ENCODE measurements around the gene CAB39L. TPM values are rescaled to one million over a fixed set of nuclear protein-coding genes. Genes with fewer than 3 reads are reported as not detected.

Gene CAB39L
- total RNA-seq, 2 experiments from 2014 or later = 5.5 TPM

DNA sequence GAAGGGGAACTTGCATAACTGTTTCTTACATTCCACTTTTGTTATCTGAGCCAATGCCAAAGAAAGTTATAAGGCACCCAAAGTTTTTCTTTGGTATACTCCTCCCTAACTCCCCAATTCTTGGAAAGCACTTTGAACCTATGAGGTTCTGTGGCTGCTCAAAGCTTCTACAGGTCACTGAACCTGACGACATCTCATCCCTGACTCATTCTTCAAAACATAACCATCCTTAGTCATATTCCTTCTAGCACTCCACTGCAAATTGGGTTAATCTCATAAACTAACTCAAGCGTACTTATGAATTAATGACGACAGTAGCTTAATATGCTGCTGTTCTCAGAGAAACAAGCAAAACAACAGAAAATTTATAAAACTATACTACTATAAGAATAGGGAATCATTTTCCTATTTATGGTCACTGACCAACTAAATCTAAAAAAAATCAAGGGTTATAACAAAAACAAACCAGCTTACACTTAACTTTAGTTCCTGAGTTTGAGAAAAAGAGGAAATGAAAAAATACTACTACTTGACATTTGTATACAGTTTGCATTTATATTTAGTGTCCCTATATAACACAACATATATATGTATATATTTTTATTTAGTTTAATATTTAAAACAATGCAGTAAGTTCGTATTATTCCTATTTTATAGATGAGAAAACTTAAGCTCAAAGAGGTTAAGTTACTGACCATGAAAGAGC, 69.1 kb downstream of the CAB39L start:
- POLR2A ChIA-PET = no interaction called here

DNA sequence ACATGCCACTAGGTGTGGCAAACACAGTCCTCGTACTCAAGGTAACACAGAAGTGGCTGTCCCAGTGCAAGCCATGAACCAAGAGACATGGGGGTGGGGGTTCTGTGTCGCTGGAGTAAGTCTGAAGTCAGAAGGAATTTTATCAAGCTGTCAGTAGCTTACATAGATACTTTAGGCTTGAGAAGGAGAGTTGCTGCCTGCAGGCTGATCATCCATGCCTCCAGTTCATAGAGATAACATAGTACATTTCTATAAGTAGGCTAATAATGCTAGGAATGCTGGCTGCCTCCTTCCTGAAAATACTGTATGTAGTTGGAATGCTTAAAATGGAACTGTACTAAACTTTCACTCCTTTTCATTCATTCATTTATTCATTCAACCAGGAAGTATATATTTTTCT, 70.1 kb downstream of the CAB39L start:
- POLR2A ChIA-PET = no interaction called here
- H3K27ac Mint-ChIP-seq = no peak overlapping the region
- no peak overlapping the region for H3K4me3 Mint-ChIP-seq
- no peaks in the 10 kb centered on the region for H3K9me3 Mint-ChIP-seq
- CTCF ChIA-PET = no interaction called here
- no peaks in the 10 kb centered on the region for H3K36me3 Mint-ChIP-seq (ENCODE audit: low read depth)
- no peaks in the 10 kb centered on the region for H3K27me3 Mint-ChIP-seq
- DNase-seq = no peak
- H3K4me1 Mint-ChIP-seq = peaks cover 2% of the 10 kb centered on the region

More for the DNA sequence above, 69.1 kb downstream of the CAB39L start:
- Mint-ChIP-seq H3K9me3 (no peaks in the 10 kb centered on the region), H3K27ac (no peak overlapping the region), H3K4me3 (no peak overlapping the region), H3K36me3 (ENCODE audit: low read depth) (no peaks in the 10 kb centered on the region), H3K27me3 (no peaks in the 10 kb centered on the region), H3K4me1 (peaks cover 2% of the 10 kb centered on the region)
- CTCF ChIA-PET = interaction anchor here (2.0 kb wide), 1 partner anchor 10 kb away, joined by 4 read pairs; no protein-coding TSS in a partner anchor
- DNase-seq = no peak

- Mint-ChIP-seq H3K27ac (no peak overlapping the region), H3K27me3 (no peaks in the 10 kb centered on the region), H3K36me3 (ENCODE audit: low read depth) (no peaks in the 10 kb centered on the region), H3K4me1 (peaks cover 2% of the 10 kb centered on the region), H3K9me3 (no peaks in the 10 kb centered on the region), H3K4me3 (no peak overlapping the region)
- POLR2A ChIA-PET = no interaction called here
- no peak for DNase-seq
- CTCF ChIA-PET = no interaction called here
Observed at GRCh38 chr13:49371943-49372613, 71.8 kb downstream of the CAB39L start.

- ChIA-PET CTCF (no interaction called here), POLR2A (no interaction called here)
- DNase-seq = no peak
- Mint-ChIP-seq H3K27ac (no peak overlapping the region), H3K27me3 (no peaks in the 10 kb centered on the region), H3K4me3 (no peak overlapping the region), H3K9me3 (no peaks in the 10 kb centered on the region), H3K4me1 (peaks cover 2% of the 10 kb centered on the region), H3K36me3 (ENCODE audit: low read depth) (no peaks in the 10 kb centered on the region)
Observed at GRCh38 chr13:49370371-49370770, 73.5 kb downstream of the CAB39L start.

GRCh38 chr13:49369866-49370265, 74.0 kb downstream of the CAB39L start:
- H3K27me3 Mint-ChIP-seq = no peaks in the 10 kb centered on the region
- DNase-seq = no peak
- CTCF ChIA-PET = interaction anchor here (0.7 kb wide), 1 partner anchor 89 kb away, joined by 3 read pairs; no protein-coding TSS in a partner anchor

DNA sequence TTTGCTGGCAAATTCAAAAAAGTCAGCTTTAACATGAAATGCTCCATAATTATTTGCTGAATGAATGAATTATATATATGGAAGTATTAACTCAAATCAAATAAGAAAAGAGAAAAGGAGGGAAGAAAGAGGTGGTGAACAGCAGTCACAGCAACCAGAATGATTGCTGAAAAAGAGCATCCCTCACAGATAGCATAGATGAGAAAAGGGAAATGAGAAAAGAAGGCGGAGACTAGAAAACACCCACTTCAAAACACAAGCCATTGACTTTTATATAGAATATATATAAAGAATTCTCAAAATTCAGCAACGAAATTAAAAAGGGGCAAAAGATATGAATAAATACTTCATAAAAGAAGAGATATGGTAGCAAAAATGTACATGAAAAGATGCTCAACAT, 75.2 kb downstream of the CAB39L start:
- no peak overlapping the region for H3K4me3 Mint-ChIP-seq
- ChIA-PET CTCF (interaction anchor here (1.0 kb wide), 1 partner anchor 29 kb away, joined by 4 read pairs; no protein-coding TSS in a partner anchor), POLR2A (no interaction called here)
- H3K36me3 Mint-ChIP-seq (ENCODE audit: low read depth) = no peaks in the 10 kb centered on the region
- no peaks in the 10 kb centered on the region for H3K4me1 Mint-ChIP-seq
- H3K27me3 Mint-ChIP-seq = no peaks in the 10 kb centered on the region
- peaks cover 5% of the 10 kb centered on the region for H3K9me3 Mint-ChIP-seq
- H3K27ac Mint-ChIP-seq = no peak overlapping the region
- DNase-seq = no peak

More at GRCh38 chr13:49369866-49370265, 74.0 kb downstream of the CAB39L start:
- Mint-ChIP-seq H3K27ac (no peak overlapping the region), H3K36me3 (ENCODE audit: low read depth) (no peaks in the 10 kb centered on the region), H3K9me3 (no peaks in the 10 kb centered on the region), H3K4me3 (no peak overlapping the region), H3K4me1 (peaks cover 2% of the 10 kb centered on the region)
- POLR2A ChIA-PET = no interaction called here

DNA sequence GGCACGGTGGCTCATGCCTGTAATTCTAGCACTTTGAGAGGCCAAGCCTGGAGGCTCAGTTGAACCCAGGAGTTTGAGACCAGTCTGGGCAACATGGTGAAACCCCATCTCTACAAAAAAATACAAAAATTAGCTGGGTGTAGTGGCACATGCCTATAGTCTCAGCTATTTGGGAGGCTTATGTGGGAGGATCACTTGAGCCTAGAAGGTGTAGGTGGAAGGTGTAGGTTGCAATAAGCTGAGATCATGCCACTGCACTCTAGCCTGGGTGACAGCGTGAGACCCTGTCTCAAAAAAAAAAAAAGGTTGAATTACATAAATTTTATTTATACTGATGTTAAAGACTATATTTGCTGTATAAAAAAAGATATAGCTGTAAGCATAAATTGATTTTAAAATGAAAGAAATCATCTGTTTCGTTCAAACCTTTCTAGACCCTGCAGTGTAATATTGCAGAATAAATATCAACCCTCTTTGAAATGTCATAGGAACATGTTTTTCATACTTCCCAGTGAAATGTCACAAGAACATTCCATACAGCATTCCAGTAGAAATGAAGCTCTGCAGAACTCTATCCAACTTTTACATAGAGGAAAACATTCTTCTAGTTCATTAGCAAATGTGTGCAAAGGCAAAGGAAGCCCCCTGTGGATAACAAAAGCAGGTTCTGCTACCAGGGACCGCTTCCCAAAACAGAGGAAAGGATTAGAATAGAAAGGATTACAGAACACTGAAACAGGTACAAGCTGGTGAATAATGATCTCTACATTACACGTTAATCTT, 76.0 kb downstream of the CAB39L start:
- Mint-ChIP-seq H3K9me3 (peaks cover 5% of the 10 kb centered on the region), H3K27ac (no peak overlapping the region), H3K4me3 (no peak overlapping the region), H3K36me3 (ENCODE audit: low read depth) (no peaks in the 10 kb centered on the region), H3K4me1 (no peaks in the 10 kb centered on the region), H3K27me3 (no peaks in the 10 kb centered on the region)
- CTCF ChIA-PET = interaction anchor here (0.7 to 1.0 kb wide), 2 partner anchors 29 to 47 kb away, joined by 4 read pairs; no protein-coding TSS in a partner anchor
- POLR2A ChIA-PET = interaction anchor here (0.8 kb wide), 1 partner anchor 76 kb away, joined by 3 read pairs; the partner anchor contains the start of genes CAB39L and SETDB2
- no peak for DNase-seq

DNA sequence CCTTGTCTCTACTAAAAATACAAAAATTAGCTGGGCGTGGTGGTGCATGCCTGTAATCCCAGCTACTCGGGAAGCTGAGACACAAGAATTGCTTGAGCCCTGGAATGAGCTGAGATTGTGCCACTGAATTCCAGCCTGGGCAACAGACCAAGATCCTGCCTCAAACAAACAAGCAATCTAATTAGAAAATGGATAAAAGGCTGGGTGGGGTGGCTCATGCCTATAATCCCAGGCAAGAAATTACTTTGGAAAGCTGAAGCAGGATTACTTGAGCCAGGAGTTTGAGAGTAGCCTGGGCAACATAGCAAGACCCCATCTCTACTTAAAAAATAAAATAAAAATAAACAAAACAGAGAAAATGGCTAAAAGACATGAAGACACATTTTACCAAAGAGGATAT, 77.0 kb downstream of the CAB39L start:
- H3K36me3 Mint-ChIP-seq (ENCODE audit: low read depth) = no peaks in the 10 kb centered on the region
- ChIA-PET POLR2A (no interaction called here), CTCF (no interaction called here)

DNA sequence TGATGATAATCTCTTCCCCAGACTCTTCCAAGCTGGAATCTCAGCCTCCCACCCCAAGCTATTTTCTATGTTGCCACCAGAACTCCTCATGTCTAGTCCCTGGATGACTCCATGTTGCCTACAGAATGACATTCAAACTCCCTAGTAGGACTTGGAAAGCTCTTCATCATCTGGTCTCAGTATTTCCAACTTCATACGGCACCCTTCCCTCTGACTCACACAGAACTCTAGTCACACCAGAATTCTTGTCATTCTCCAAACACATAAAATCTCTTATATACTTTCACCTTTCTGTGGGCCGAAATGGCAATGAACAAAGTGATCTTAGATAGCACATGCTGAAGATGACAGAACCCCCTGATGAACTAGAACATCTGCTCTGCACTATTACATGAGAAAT, 86.2 kb downstream of the CAB39L start:
- Mint-ChIP-seq H3K9me3 (peaks cover 2% of the 10 kb centered on the region), H3K27me3 (no peaks in the 10 kb centered on the region), H3K4me1 (no peaks in the 10 kb centered on the region), H3K36me3 (ENCODE audit: low read depth) (no peaks in the 10 kb centered on the region), H3K4me3 (no peak overlapping the region), H3K27ac (no peak overlapping the region)
- DNase-seq = no peak
- CTCF ChIA-PET = interaction anchor here (1.1 kb wide), 1 partner anchor 19 kb away, joined by 3 read pairs; no protein-coding TSS in a partner anchor
- POLR2A ChIA-PET = no interaction called here

More for the DNA sequence above, 77.0 kb downstream of the CAB39L start:
- peaks cover 5% of the 10 kb centered on the region for H3K9me3 Mint-ChIP-seq
- H3K27me3 Mint-ChIP-seq = no peaks in the 10 kb centered on the region
- H3K4me1 Mint-ChIP-seq = no peaks in the 10 kb centered on the region
- no peak for DNase-seq
- H3K27ac Mint-ChIP-seq = no peak overlapping the region
- H3K4me3 Mint-ChIP-seq = no peak overlapping the region

DNA sequence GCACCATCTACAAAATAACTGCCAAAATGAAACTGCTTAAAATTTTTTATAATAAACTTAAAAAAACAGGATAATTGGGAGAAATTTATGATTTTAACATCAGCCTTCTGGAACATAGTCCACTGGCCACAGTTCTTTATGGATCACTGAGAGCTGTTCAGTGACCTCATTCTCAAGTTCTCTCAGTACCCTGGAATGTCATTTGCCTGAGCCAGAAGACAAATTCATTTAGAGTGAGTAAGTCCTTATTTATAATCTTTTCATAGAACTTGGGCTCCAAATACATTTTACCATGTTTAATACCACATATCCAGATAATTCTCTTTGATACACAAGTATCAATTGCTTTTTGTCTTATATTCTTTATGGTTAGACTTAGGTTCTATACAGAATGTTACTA, 87.6 kb downstream of the CAB39L start:
- H3K4me3 Mint-ChIP-seq = no peak overlapping the region
- ChIA-PET CTCF (no interaction called here), POLR2A (no interaction called here)
- H3K4me1 Mint-ChIP-seq = peaks cover 5% of the 10 kb centered on the region
- H3K9me3 Mint-ChIP-seq = no peaks in the 10 kb centered on the region
- no peak overlapping the region for H3K27ac Mint-ChIP-seq
- DNase-seq = no peak
- no peaks in the 10 kb centered on the region for H3K36me3 Mint-ChIP-seq (ENCODE audit: low read depth)
- H3K27me3 Mint-ChIP-seq = no peaks in the 10 kb centered on the region

GRCh38 chr13:49354719-49355118, 89.1 kb downstream of the CAB39L start:
- Mint-ChIP-seq H3K27ac (no peak overlapping the region), H3K9me3 (no peaks in the 10 kb centered on the region), H3K27me3 (no peaks in the 10 kb centered on the region), H3K36me3 (ENCODE audit: low read depth) (no peaks in the 10 kb centered on the region), H3K4me1 (peaks cover 5% of the 10 kb centered on the region), H3K4me3 (no peak overlapping the region)
- DNase-seq = no peak
- POLR2A ChIA-PET = no interaction called here
- CTCF ChIA-PET = no interaction called here

DNA sequence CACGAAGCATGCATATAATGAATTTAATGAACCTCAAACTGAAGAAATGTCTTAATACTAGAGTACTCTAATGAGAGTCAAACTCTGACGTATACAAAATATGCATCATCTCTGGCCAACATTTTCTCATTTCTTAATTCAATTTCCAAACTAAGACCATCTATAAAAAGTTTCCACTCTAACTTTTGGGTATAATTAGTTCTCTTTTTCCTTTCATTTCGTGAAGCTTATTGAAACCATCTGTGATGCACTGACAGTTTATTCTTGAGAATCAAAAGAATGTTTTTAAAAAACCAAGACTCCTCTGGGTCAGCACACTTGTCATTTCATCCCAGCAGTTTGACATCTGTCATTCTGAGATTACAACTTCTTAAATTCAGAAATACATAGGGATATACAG, 90.0 kb downstream of the CAB39L start:
- Mint-ChIP-seq H3K27me3 (no peaks in the 10 kb centered on the region), H3K36me3 (ENCODE audit: low read depth) (no peaks in the 10 kb centered on the region), H3K4me3 (no peak overlapping the region), H3K4me1 (peaks cover 5% of the 10 kb centered on the region), H3K9me3 (no peaks in the 10 kb centered on the region), H3K27ac (no peak overlapping the region)
- CTCF ChIA-PET = no interaction called here
- no peak for DNase-seq
- POLR2A ChIA-PET = no interaction called here

GRCh38 chr13:49351871-49352270, 92.0 kb downstream of the CAB39L start:
- DNase-seq = no peak
- CTCF ChIA-PET = no interaction called here

More at GRCh38 chr13:49351871-49352270, 92.0 kb downstream of the CAB39L start:
- Mint-ChIP-seq H3K4me3 (no peak overlapping the region), H3K9me3 (no peaks in the 10 kb centered on the region), H3K27me3 (no peaks in the 10 kb centered on the region), H3K4me1 (peaks cover 5% of the 10 kb centered on the region), H3K27ac (no peak overlapping the region), H3K36me3 (ENCODE audit: low read depth) (no peaks in the 10 kb centered on the region)
- POLR2A ChIA-PET = no interaction called here
